PFSK-1 (cell line): Measurements from ENCODE around the gene FAM50B.

Source experiments
- FOXP2 ChIP-seq: optimal IDR thresholded peaks from 2 replicates; pipeline ENCODE3; 2011; ENCODE audit warnings: borderline replicate concordance, control low read depth, inconsistent platforms; ENCODE audit not compliant: insufficient read depth; ENCODE audit errors: extremely low read length, extremely low read depth
- POLR2AphosphoS5 ChIP-seq: IDR thresholded peaks from 2 replicates; pipeline ENCODE4 v1.6.1; 2012; ENCODE audit warnings: low read depth, mild to moderate bottlenecking, control low read depth, low read length, moderate library complexity
- REST ChIP-seq, 2 experiments: IDR thresholded peaks; 2 replicates each; pipeline versions ENCODE4 v1.6.1 to v1.8.0; 2011 to 2012; ENCODE audit warnings: low read depth in 2 of 2, low read length in 2 of 2, control low read depth in 1 of 2, inconsistent platforms in 1 of 2, mild to moderate bottlenecking in 1 of 2, moderate library complexity in 1 of 2; ENCODE audit not compliant: insufficient read depth in 1 of 2
- SIN3A ChIP-seq: IDR thresholded peaks from 2 replicates; pipeline ENCODE4 v1.6.1; 2012; ENCODE audit warnings: mild to moderate bottlenecking, low read length, moderate library complexity, borderline replicate concordance; ENCODE audit not compliant: insufficient read depth

DNA sequence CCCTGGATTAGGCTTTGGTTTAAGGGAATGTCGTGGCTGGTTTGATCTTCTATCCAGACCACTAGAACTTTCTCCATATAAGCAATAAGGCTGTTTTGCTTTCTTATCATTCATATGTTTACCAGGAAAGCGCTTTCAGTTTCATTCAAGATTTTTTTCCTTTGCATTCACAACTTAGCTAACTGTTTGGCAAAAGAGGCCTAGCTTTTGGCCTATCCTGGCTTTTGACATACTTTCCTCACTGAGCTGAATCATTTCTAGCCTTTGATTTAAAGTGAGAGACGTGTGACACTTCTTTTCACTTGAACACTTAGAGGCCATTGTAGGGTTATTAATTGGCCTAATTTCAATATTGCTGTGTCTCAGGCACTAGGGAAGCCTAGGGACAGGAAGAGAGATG, 1.7 kb upstream of the FAM50B start:
- no peak for TF ChIP-seq SIN3A
- TF ChIP-seq FOXP2, result no peak
- no peak for TF ChIP-seq POLR2AphosphoS5
- TF ChIP-seq REST (IDR thresholded peaks at IDR 0.05; ENCODE audit: insufficient read depth in 1 of 2, low read depth in 2 of 2, low read length in 2 of 2), result no peak
